Peyer's patch (tissue), 4 donors: Measurements from ENCODE around the gene CD48.

Source experiments
- CTCF ChIP-seq, 6 experiments: fragments of 450-650 bp in 4 of 6; fragments of 200-600 bp in 2 of 6; sonication (generic) in 1 of 6; IDR thresholded peaks; one replicate each; pipeline ENCODE4 v1.5.1; 2017 to 2019; ENCODE audit warnings: antibody characterized with exemption in 6 of 6, mild to moderate bottlenecking in 3 of 6, moderate library complexity in 1 of 6
- POLR2A ChIP-seq, 2 donors: fragments of 450-650 bp; IDR thresholded peaks; one replicate each; pipeline ENCODE4 v1.5.1; 2017; ENCODE audit warnings: antibody characterized with exemption in 2 of 2, mild to moderate bottlenecking in 2 of 2, moderate library complexity in 2 of 2

- no peak for TF ChIP-seq POLR2A (IDR thresholded peaks at IDR 0.05)
- no peak for TF ChIP-seq CTCF (IDR thresholded peaks at IDR 0.05)
Measured at GRCh38 chr1:160727316-160727640, 15.7 kb upstream of the CD48 start.
